HG03103 (cell line): Measurements from ENCODE around the gene RCSD1.
"Not testable (repeated sequence)": the region's sequence is repeated elsewhere in the genome, so short reads cannot be mapped to it uniquely, and the experiment has no call there.

ENCODE experiments used
- ATAC-seq: cut with Tn5 transposase; IDR thresholded peaks from one replicate; pipeline ENCODE4 v1.9.1; 2021; ENCODE audit warnings: low read depth; ENCODE audit not compliant: unreplicated experiment

RCSD1 gene, protein sequence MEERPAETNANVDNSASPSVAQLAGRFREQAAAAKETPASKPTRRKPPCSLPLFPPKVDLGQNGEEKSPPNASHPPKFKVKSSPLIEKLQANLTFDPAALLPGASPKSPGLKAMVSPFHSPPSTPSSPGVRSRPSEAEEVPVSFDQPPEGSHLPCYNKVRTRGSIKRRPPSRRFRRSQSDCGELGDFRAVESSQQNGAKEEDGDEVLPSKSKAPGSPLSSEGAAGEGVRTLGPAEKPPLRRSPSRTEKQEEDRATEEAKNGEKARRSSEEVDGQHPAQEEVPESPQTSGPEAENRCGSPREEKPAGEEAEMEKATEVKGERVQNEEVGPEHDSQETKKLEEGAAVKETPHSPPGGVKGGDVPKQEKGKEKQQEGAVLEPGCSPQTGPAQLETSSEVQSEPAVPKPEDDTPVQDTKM

DNA sequence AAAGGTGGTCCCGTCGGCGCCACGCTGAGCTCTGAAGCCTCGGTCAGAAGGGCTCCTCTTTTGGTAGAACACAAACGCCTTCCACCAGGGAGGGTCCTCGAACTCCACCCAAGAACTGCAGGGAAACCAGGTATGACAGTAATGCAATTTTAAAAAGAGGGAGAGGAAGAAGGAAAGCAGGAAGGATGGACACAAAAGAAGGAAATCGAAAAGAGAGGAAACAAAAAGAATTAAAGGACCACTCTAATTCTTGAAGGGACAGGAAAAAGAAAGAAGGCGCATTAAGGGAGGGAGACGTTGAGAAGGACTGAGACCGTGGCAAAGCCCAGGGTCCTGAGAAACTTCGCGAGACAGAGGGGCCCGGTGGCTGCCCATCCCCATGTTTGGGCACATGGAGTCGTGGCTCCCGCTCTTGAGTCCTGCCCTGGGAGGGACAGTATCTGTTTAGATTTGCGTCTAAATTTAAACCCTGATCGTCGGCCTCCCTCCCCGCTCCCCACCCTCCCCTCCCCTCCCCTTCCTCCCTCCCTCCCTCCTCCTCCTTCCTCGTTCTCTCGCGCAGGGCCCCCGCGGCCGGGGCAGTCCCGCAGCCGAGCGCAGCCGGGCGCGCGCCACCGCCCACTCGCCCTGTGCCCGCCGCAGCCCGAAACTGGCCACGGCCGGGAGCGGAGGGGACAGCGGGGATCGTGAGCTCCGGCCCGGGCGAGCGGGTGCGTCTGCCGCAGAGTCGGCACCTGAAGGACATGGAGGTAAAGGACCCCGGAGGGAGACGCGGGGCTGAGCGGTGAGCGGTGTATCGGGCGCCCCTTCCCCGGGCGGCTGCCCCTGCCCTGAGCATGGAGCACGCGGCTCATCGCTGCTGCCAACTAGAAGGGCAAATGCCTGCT, at the start of gene RCSD1:
Gene RCSD1, plus strand, starts transcription at position 552 of the 887 bp plus-strand sequence. Its CDS starts 192 bp downstream, at position 744.
- no peak for ATAC-seq

GRCh38 chr1:167582064-167582463, 48.0 kb upstream of the RCSD1 start:
- no peak for ATAC-seq

DNA sequence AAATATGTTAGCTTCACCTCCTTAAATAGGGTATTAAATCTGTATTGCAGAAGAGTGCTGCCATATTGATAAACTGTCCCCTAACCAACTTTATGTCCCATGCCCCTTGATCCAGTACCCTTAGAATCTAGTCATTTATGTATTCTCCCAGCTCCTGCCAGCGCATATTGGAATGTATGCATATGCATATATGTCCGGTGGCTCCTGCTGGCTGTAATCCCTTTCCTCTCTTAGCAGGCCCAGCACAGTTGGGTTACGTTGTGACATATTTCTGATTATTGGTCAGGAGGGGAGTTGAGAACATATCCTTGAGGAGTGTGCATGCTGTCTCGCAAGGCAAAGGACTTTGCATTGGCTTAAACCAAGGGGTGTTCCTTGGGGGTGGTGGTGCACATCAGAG, 47.3 kb upstream of the RCSD1 start:
- no peak for ATAC-seq

DNA sequence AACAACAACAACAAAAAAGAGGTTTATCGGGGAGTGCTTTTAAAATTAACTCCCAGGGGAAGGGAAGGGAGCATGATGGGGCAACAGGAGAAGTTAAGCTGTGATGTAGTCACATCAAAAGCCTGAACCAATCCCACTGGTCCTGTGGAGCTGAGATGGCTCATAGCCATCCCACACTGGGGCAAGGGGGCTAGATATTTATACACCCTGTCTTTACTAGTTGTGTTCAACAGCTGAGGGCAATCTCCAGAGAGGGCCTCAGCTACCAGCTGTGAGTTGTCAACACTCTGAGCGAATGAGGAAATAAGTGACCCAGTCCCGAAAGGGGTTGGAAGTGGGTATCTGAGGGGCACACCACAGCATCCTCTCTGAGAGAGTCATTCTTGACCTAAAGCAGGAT, 45.5 kb upstream of the RCSD1 start:
- no peak for ATAC-seq

GRCh38 chr1:167587342-167587741, 42.7 kb upstream of the RCSD1 start:
- ATAC-seq = no peak

DNA sequence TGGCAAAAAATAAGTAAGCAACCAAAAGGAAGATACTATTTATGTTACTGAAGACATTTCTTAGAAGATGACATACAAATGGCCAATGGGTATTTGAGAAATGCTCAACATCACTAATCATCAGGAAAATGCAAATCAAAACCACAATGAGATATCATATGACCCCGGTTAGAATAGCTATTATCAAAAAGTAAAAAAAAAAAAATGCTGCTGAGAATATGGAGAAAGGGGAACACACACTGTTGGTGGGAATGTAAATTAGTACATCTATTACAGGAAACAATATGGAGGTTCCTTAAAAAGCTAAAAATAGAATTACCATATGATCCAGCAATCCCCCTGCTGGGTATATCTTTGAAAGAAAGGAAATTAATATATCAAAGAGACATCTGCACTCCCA, 42.2 kb upstream of the RCSD1 start:
- ATAC-seq = no peak

DNA sequence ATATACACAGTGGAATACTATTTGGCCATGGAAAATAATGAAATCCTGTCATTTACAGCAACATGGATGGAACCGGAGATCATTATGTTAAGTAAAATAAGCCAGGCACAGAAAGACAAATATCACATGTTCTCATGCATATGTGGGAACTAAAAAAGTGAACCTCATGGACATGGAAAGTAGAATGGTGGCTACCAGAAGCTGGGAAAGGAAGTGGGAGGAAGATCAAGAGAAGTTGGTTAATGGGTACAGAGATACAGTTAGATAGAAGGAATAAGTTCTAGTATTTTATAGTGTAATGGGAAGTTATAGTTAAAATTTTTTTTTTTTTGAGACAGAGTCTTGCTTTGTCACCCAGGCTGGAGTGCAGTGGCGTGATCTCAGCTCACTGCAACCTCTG, 41.7 kb upstream of the RCSD1 start:
- ATAC-seq = no peak

DNA sequence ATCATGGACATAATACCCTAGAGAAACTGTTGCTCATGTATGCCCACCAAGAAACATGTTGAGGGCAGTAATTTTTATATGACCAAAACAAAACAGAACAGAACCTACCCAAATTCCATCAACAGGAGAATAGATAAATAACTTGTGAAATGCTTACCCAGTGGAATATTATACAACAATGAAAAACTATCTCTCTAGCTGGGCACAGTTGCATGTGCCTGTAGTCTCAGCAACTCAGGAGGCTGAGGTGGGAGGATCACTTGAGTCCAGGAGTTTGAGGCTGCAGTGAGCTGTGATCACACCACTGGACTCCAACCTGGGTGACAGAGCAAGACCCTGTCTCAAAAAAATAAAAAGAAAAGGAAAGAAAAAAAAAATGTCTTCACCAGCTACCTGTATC, 37.6 kb upstream of the RCSD1 start:
- ATAC-seq = no peak

DNA sequence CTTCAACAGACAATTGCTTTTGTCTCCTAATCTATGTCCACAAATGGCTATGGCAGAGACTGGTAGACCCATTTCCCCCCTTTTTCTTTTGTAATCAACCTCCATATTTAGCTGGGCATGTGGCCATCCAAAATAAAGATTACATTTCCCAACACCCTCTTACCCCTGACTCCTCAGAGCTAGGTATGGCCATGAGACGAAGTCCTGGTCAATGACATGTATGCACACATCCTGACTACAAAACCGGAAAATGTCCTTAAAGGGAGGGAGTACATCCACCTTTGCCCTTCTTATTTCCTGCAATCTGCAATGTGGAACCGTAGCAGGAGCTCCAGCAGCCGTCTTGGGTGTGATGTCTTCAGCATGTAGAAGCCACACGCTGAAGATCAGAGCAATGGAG, 36.2 kb upstream of the RCSD1 start:
- ATAC-seq = no peak

- ATAC-seq = no peak
Observed at GRCh38 chr1:167594822-167595221, 35.2 kb upstream of the RCSD1 start.

DNA sequence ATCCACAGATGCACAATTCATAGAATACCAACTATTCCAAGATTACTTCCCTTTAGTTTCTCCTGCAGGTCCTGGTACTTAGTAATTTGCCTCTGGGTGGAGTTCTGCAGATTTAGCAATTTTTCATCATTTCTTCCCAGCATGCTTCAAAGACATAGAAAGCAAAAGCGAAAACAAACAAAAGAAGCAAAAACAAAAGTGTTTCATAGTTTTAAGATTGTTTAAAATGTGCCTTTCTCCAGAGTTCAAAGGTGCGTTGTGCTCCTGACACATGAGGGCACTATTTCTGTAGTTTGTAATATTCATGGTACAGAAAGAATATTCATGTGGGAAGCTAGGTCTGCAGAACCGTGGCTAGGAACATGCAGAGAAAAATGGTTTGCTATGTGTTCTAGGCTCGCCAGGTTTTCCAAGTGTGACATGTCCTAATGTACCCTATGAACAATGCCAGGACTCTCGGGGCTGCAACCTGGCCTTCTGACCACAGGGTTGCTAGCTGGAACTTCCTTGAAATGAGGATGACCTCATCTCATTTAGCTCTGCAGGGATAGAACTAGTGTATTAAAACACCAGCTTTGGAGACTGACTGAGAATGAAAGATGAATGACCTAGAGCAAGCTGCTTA, 30.0 kb upstream of the RCSD1 start:
- ATAC-seq = peak; percentile 51

DNA sequence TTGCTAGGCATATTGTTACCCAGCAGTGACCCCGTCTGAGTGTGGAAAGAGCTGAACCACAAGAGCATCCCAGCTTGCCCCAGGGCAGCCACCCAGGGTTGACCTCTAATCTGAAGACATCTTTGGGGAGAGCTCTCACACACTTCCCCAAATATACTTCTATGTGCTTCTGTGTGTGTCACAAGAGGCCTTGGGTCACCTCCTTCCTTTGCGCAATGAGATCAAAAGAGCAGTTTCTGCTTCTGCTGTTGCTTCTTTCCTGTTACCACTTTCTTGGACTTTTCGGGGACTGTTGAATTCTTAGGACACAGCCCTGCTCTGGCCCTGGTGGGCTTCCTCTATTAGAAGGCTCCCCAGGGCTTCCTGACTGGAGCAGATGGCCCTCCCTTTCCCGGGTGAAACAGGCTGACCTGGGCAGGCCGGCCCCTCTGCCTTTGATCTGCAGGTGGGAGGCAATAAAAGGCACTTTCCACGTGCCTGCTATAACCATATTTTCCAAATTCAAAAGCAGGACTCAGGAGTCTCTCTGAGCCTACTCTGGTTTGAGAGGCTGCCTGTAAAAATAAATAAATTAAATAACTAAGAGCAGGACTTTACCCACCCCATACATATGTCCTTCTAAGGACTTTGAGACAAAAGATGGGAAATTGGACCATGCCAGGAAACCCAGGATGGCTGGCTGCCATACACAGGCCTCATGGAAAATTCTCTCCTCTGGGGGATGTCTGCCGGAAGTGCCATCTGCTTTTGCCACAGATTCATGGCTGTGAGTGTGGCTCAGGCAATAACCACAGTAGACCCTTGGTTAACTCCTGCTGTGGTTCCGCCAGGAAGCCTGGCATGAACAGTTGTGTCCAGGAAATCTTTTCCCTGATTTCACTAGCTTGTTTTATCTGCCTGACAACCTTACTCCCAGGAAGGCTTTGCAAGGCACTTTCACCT, 28.3 kb upstream of the RCSD1 start:
- ATAC-seq = no peak

- no peak for ATAC-seq
Observed at GRCh38 chr1:167602840-167603239, 27.2 kb upstream of the RCSD1 start.

DNA sequence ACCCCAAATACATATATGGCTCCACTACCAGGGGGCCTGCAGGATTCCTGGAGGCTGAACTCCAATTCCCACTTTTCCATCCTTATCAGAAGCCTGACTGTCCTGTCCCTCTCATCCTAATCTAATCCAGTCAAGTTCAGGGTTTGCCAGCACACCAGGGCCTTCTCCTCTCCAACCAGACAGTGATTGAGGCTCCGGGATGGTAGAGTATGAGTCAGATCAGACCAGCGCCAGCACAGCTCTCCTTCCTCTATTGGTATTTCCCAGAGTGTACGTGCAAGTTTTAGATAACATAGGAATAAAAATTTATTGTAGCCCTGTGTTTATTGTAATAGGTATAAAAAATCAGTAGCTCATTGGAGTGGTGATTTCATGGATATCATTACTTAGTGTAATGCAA, 24.5 kb upstream of the RCSD1 start:
- no peak for ATAC-seq

GRCh38 chr1:167611983-167612382, 18.0 kb upstream of the RCSD1 start:
- no peak for ATAC-seq

DNA sequence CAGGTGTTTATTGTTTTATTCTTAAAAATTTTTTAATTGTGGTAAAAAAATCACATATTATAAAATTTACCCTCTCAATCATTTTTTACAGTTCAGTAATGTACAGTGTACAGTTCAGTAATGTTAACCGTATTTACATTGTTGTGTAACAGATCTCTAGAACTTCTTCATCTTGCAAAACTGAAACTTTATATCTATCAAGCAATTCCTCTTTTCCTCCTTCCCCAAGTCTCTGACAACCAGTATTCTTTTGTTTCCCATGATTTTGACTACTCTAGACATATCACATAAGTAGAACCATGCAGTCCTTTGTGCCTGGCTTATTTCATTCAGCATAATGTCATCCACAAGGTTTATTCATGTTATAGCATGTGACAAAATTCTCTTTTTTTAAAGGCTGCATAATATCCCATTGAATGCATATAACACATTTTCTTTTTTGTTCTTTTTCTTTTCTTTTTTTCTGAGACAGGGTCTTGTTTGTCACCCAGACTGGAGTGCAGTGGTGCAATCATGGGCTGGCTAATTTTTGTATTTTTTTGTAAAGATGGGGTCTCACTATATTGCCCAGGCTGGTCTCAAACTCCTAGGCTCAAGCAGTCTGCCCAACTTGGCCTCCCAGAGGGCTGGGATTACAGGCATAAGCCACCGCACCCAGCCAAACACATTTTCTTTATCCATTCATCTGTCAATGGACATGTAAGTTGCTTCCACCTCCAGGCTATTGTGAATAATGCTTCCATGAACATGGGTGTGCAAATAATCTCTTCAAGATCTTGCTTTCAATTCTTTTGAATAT, 17.2 kb upstream of the RCSD1 start:
- ATAC-seq = no peak

- ATAC-seq = not testable (repeated sequence)
Observed at GRCh38 chr1:167613984-167614383, 16.0 kb upstream of the RCSD1 start.

DNA sequence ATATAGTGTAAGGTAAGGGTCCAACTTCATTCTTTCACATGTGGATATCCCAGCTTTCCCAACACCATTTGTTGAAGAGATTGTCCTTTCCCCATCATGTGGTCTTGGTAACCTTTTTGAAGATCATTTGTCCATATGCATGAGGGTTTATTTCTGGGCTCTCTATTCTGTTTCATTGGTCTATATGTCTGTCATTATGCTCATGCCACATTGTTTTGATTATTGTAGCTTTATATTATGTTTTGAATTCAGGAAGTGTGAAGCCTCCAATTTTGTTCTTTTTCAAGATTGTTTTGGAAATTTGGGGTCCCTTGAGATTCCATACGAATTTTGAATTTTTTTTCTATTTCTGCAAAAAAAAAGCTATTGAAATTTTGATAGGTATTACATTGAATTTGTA, 15.2 kb upstream of the RCSD1 start:
- no peak for ATAC-seq

GRCh38 chr1:167616521-167616920, 13.5 kb upstream of the RCSD1 start:
- no peak for ATAC-seq
